ENCODE data around the gene QSOX1. TPM values are rescaled to one million over a fixed set of nuclear protein-coding genes. Genes with fewer than 3 reads are reported as not detected.

The QSOX1 gene
- total and polyA plus RNA-seq, 7 experiments from 2014 or later, result 9.3 to 55.6 (median 23.6) TPM

DNA sequence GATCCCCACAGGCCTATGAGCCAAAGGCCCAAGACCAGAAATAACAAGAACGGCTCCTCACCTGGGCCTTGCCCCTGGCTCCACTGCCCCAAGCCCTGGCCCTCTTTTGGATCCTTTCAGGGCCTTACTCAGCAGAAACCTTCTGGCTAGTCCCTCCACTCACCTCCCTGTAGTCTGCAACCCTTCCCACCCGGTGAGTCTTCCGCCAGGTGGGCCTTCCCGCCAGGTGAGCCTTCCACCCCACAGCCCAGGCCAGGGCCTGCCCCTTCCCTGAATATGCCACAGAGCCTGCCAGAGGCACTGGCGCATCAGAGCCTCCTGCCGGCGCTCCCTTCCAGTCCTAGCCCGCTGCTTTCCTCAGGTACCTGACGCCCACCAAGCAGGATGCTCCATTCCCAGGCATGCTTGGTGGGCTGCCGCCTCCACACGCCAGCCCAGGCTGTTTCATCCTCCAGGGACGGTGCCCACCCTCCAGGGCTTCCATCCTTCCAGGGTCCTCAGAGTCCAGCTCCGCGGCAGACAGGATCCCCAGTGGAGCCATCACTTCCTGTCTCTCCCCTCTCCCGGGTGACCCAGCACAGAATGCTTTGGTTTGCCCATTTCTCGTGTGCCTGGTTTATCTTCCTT lies 96.3 kb downstream of the QSOX1 start:
- CTCF ChIA-PET, result no interaction called here
- Mint-ChIP-seq H3K27ac (no peak overlapping the region), H3K36me3 (no peaks in the 10 kb centered on the region), H3K9me3 (no peaks in the 10 kb centered on the region), H3K4me3 (no peak overlapping the region), H3K27me3 (peaks cover 2 to 57% (median 45%) of the 10 kb centered on the region in 5 donors), H3K4me1 (peaks cover 0 to 4% (median 0%) of the 10 kb centered on the region in 7 donors)
- POLR2A ChIA-PET, result no interaction called here
- ATAC-seq, result no peak
- Histone ChIP-seq H3K27ac (ENCODE audit: low read depth, low read length) (no peak overlapping the region), H3K9me3 (ENCODE audit: control insufficient read depth in 2 of 3, low read length in 3 of 3) (no peaks in the 10 kb centered on the region), H3K27me3 (ENCODE audit: control insufficient read depth in 2 of 2, insufficient read depth in 2 of 2, low read length in 2 of 2) (peaks cover 0 to 6% of the 10 kb centered on the region in 2 donors), H3K4me3 (ENCODE audit: low read length) (no peak overlapping the region), H3K4me1 (ENCODE audit: control insufficient read depth in 2 of 2, insufficient read depth in 2 of 2, low read length in 2 of 2) (no peaks in the 10 kb centered on the region), H3K36me3 (ENCODE audit: control insufficient read depth in 2 of 3, insufficient read depth in 3 of 3, low read length in 3 of 3) (no peaks in the 10 kb centered on the region)
- no peak for DNase-seq
- intact Hi-C loops (cut with micrococcal nuclease), result no loop called here

DNA sequence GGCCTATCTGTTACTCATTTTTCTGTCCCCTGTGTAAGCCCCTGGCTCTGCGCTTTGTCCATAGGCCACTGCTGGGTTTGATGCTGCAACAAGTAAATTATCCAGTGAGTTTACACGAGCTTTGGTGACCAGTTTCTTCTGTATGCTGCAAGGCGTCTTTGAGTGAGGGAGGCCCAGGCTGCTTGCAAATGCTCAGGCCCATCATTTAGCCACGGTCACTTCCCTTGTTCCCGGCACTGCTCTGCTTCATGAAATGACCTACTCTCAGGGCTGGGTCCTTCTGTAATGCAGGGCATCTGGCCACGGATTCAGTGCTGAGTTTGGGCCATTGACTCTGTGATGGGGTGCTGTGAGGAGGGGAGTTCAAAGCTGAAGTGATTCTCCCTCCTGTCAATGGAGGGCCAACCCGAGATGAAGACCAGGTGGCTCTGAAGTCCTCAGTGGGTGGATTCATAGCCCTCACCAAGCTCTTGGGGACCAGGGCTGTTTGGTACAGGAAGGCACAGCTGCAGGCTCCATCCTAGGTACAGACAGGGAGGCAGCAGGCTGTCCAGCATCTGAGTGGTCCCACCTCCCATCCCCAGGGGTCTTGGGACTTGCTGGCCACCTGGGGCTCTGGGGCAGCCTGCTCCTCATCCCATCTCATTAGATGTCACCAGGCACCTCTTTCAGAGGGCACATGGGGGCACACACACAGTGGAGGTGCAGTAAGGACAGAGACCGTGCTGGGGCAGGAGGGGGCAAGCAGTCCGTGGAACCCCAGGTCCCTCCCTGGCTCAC lies 97.0 kb downstream of the QSOX1 start:
- CTCF ChIA-PET, result interaction anchor here (1.3 to 2.2 kb wide), 2 partner anchors 226 to 227 kb away, joined by 3 to 10 read pairs; no protein-coding TSS in a partner anchor
- Mint-ChIP-seq H3K9me3 (no peaks in the 10 kb centered on the region), H3K36me3 (no peaks in the 10 kb centered on the region), H3K27ac (no peak overlapping the region), H3K4me3 (no peak overlapping the region), H3K27me3 (peaks cover 2 to 63% (median 48%) of the 10 kb centered on the region in 5 donors), H3K4me1 (peaks cover 0 to 4% (median 0%) of the 10 kb centered on the region in 7 donors)
- POLR2A ChIA-PET, result no interaction called here
- no peak overlapping the region for H3K4me3 ChIP-seq (ENCODE audit: low read length)
- H3K36me3 ChIP-seq (ENCODE audit: control insufficient read depth in 2 of 3, insufficient read depth in 3 of 3, low read length in 3 of 3), result no peaks in the 10 kb centered on the region
- H3K9me3 ChIP-seq (ENCODE audit: control insufficient read depth in 2 of 3, low read length in 3 of 3), result no peaks in the 10 kb centered on the region
- intact Hi-C loops (cut with micrococcal nuclease), result loop anchor here (1.0 to 2.0 kb wide), 4 partner anchors 165 to 231 kb away; no protein-coding TSS in a partner anchor
- H3K4me1 ChIP-seq (ENCODE audit: control insufficient read depth in 2 of 2, insufficient read depth in 2 of 2, low read length in 2 of 2), result no peaks in the 10 kb centered on the region
- ATAC-seq (no peak), DNase-seq (no peak)
- H3K27me3 ChIP-seq (ENCODE audit: control insufficient read depth in 2 of 2, insufficient read depth in 2 of 2, low read length in 2 of 2), result peaks cover 0 to 6% of the 10 kb centered on the region in 2 donors
- no peak overlapping the region for H3K27ac ChIP-seq (ENCODE audit: low read depth, low read length)

DNA sequence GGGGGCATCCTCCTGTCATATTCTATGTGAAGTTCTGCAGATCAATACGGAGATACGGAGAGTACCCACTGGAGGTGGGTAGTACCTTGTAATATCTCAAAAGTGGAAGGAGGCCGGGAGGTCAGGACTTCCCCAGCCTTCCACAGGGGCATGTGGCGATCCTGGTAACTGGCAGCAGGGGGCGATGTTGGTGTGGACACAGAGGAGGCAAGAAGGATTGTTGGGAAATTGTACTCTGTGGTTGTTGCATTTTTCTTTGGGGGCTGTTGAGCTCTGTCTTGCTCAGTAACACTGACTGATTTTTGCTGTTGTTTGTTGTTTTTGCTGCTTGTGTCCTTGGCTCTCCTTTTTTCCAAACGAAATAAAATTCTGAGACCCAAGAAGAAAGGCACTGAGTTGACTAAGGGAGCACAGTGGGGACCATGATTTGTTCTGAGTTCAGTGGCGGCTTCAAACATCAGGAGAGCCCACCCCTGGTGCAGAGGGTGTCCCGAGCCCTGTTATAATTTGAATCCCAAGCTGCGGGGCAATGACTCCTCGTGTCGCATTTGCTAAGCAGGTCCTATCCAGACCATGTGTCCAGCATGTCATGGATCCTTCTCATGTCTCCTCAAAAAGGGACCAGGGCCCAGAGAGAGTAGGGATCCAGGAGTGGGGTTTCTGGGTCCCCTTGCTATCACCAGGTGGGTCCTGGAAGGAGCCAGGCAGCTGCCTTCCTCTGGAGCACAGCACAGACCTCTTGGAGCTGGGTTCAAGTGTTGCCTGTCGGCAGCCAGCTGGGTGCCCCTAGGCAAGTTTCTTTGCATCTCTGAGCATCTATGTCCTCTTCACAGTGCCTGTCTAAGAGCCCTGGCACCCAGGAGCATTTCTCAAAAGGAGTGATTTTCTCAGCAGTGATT lies 98.2 kb downstream of the QSOX1 start:
- POLR2A ChIA-PET, result no interaction called here

More for the DNA sequence above, 98.2 kb downstream of the QSOX1 start:
- intact Hi-C loops (cut with micrococcal nuclease), result loop anchor here (1.0 to 2.0 kb wide), 4 partner anchors 163 to 229 kb away; no protein-coding TSS in a partner anchor
- no peaks in the 10 kb centered on the region for H3K9me3 Mint-ChIP-seq
- Histone ChIP-seq H3K4me1 (ENCODE audit: control insufficient read depth in 2 of 2, insufficient read depth in 2 of 2, low read length in 2 of 2) (no peaks in the 10 kb centered on the region), H3K9me3 (ENCODE audit: control insufficient read depth in 2 of 3, low read length in 3 of 3) (no peaks in the 10 kb centered on the region), H3K27me3 (ENCODE audit: control insufficient read depth in 2 of 2, insufficient read depth in 2 of 2, low read length in 2 of 2) (peaks cover 0 to 6% of the 10 kb centered on the region in 2 donors), H3K4me3 (ENCODE audit: low read length) (no peak overlapping the region), H3K36me3 (ENCODE audit: control insufficient read depth in 2 of 3, insufficient read depth in 3 of 3, low read length in 3 of 3) (no peaks in the 10 kb centered on the region), H3K27ac (ENCODE audit: low read depth, low read length) (no peak overlapping the region)
- peak in 8 of 9 donors; percentile 35 to 75 (median 46) for DNase-seq
- no peak overlapping the region for H3K27ac Mint-ChIP-seq
- peak; percentile 79 for ATAC-seq
- peaks cover 2 to 64% (median 51%) of the 10 kb centered on the region in 5 donors for H3K27me3 Mint-ChIP-seq
- CTCF ChIA-PET, result interaction anchor here (0.9 to 2.2 kb wide), 6 partner anchors 9 to 226 kb away, joined by 3 to 10 read pairs (median 3); no protein-coding TSS in a partner anchor
- peaks cover 0 to 2% (median 0%) of the 10 kb centered on the region in 7 donors for H3K4me1 Mint-ChIP-seq
- H3K4me3 Mint-ChIP-seq, result no peak overlapping the region
- no peaks in the 10 kb centered on the region for H3K36me3 Mint-ChIP-seq

Other genes starting within 250 kb of the QSOX1 start
- gene CEP350, start 200.1 kb upstream of the QSOX1 start, total RNA-seq, result 10 to 100 TPM; 56.1 to 90.1 (median 64.4) TPM
- 10 to 100 TPM; 39.1 to 50.2 TPM for gene CEP350, start 200.1 kb upstream of the QSOX1 start, polyA plus RNA-seq
- under 1 TPM in 1 of 5 experiments, not detected in 4; 0.07 TPM for gene LHX4, start 75.4 kb downstream of the QSOX1 start, total RNA-seq
- under 1 TPM; 0.24 to 0.58 TPM for gene LHX4, start 75.4 kb downstream of the QSOX1 start, polyA plus RNA-seq

Data from naive thymus-derived CD4-positive, alpha-beta T cell (primary cell).